ENCODE results near the gene CFAP91.

- TF ChIP-seq GABPA (IDR thresholded peaks at IDR 0.05; ENCODE audit: low read depth): no peak
- TF ChIP-seq CTCF (IDR thresholded peaks at IDR 0.05; ENCODE audit: insufficient read depth, low read length): no peak
- TF ChIP-seq POLR2AphosphoS5 (IDR thresholded peaks at IDR 0.05; ENCODE audit: low read depth): no peak
- no peak for TF ChIP-seq REST (IDR thresholded peaks at IDR 0.05; ENCODE audit: insufficient replicate concordance, low read depth)
- no peak for TF ChIP-seq SPI1 (IDR thresholded peaks at IDR 0.05; ENCODE audit: borderline replicate concordance, low read depth)
These were observed 12.3 kb downstream of the CFAP91 start for GRCh38 chr3:119715105-119715504.

All from HL-60 (cell line).